CD14-positive monocyte (primary cell): ENCODE measurements around the gene SPATA12. TPM values are rescaled to one million over a fixed set of nuclear protein-coding genes. Genes with fewer than 3 reads are reported as not detected.

Experiments used
- DNase-seq, 3 donors: peaks; one replicate each; pipeline ENCODE4 v3.0.0-alpha.2; 2011 to 2022
- H2AFZ ChIP-seq: 2 replicates; pipeline ENCODE4 v1.6.0; 2012; ENCODE audit warnings: mild to moderate bottlenecking, low read depth, low read length, inconsistent platforms; ENCODE audit not compliant: insufficient read depth, poor library complexity, severe bottlenecking
- H3K27ac ChIP-seq, 2 donors: 1 replicate in 1 of 2; 2 replicates in 1 of 2; pipeline ENCODE4 v1.5.1; 2012 to 2013; ENCODE audit warnings: low read length in 2 of 2, control low read depth in 1 of 2, inconsistent platforms in 1 of 2, low read depth in 1 of 2, mild to moderate bottlenecking in 1 of 2
- H3K27me3 ChIP-seq, 2 donors: one replicate each; pipeline versions ENCODE4 v1.6.0 to v1.6.1; 2011 to 2013; ENCODE audit warnings: low read length in 2 of 2; ENCODE audit not compliant: control insufficient read depth in 2 of 2, insufficient read depth in 2 of 2
- H3K36me3 ChIP-seq, 2 donors: replicated peaks in 1 of 2; 1 replicate in 1 of 2; 2 replicates in 1 of 2; pipeline versions ENCODE4 v1.5.1 to v1.6.1; 2012 to 2013; ENCODE audit warnings: low read length in 2 of 2, control low read depth in 1 of 2, inconsistent platforms in 1 of 2, mild to moderate bottlenecking in 1 of 2; ENCODE audit not compliant: insufficient read depth in 2 of 2, control insufficient read depth in 1 of 2
- H3K4me1 ChIP-seq, 2 donors: 1 replicate in 1 of 2; 2 replicates in 1 of 2; pipeline versions ENCODE4 v1.5.1 to v1.6.1; 2012 to 2013; ENCODE audit warnings: low read length in 2 of 2, control low read depth in 1 of 2, inconsistent platforms in 1 of 2, mild to moderate bottlenecking in 1 of 2, moderate library complexity in 1 of 2; ENCODE audit not compliant: insufficient read depth in 2 of 2, control insufficient read depth in 1 of 2
- H3K4me2 ChIP-seq: replicated peaks from 2 replicates; pipeline ENCODE3; 2012; ENCODE audit warnings: low read length, moderate library complexity, mild to moderate bottlenecking; ENCODE audit not compliant: poor library complexity, severe bottlenecking; ENCODE audit errors: extremely low read depth
- H3K4me3 ChIP-seq, 3 experiments: fragments of 200-600 bp in 1 of 3; sonication (generic) in 1 of 3; replicated peaks in 1 of 3; 1 replicate in 2 of 3; 2 replicates in 1 of 3; pipeline ENCODE4 v1.5.1; 2011 to 2013; ENCODE audit warnings: low read length in 3 of 3, mild to moderate bottlenecking in 3 of 3, control low read depth in 2 of 3, low read depth in 2 of 3, inconsistent platforms in 1 of 3, moderate library complexity in 1 of 3
- H3K79me2 ChIP-seq: 2 replicates; pipeline ENCODE4 v1.6.0; 2012; ENCODE audit warnings: mild to moderate bottlenecking, control low read depth, inconsistent platforms, low read length, moderate library complexity; ENCODE audit not compliant: insufficient read depth
- H3K9ac ChIP-seq: 2 replicates; pipeline ENCODE4 v1.6.0; 2017; ENCODE audit warnings: low read length, mild to moderate bottlenecking; ENCODE audit not compliant: insufficient read depth, poor library complexity, severe bottlenecking
- H3K9me3 ChIP-seq, 2 donors: replicated peaks in 1 of 2; 1 replicate in 1 of 2; 2 replicates in 1 of 2; pipeline versions ENCODE4 v1.5.1 to v1.6.1; 2012 to 2013; ENCODE audit warnings: low read length in 2 of 2, control low read depth in 1 of 2; ENCODE audit not compliant: control insufficient read depth in 1 of 2, insufficient read depth in 1 of 2
- H4K20me1 ChIP-seq: 2 replicates; pipeline ENCODE4 v1.6.0; 2012; ENCODE audit warnings: mild to moderate bottlenecking, low read length, control low read depth, moderate library complexity; ENCODE audit not compliant: insufficient read depth
- H3K27ac Mint-ChIP-seq, 7 donors: one replicate each; pipeline ENCODE4 v1.8.0; 2020; ENCODE audit warnings: mild to moderate bottlenecking in 7 of 7, mixed read lengths in 7 of 7, moderate library complexity in 6 of 7, inconsistent platforms in 2 of 7
- H3K27me3 Mint-ChIP-seq, 3 donors: one replicate each; pipeline ENCODE4 v1.8.0; 2021 to 2022; ENCODE audit warnings: low read depth in 3 of 3, mild to moderate bottlenecking in 3 of 3, mixed read lengths in 3 of 3, moderate library complexity in 3 of 3, inconsistent platforms in 1 of 3
- H3K36me3 Mint-ChIP-seq, 2 donors: one replicate each; pipeline ENCODE4 v1.8.0; 2020; ENCODE audit warnings: mixed read lengths in 2 of 2, inconsistent platforms in 1 of 2, mild to moderate bottlenecking in 1 of 2
- H3K4me1 Mint-ChIP-seq: one replicate; pipeline ENCODE4 v1.8.0; 2020; ENCODE audit warnings: mild to moderate bottlenecking, mixed read lengths
- H3K4me3 Mint-ChIP-seq, 2 donors: one replicate each; pipeline ENCODE4 v1.8.0; 2020; ENCODE audit warnings: mild to moderate bottlenecking in 2 of 2, mixed read lengths in 2 of 2, moderate library complexity in 1 of 2
- H3K9me3 Mint-ChIP-seq, 7 donors: one replicate each; pipeline ENCODE4 v1.8.0; 2020 to 2022; ENCODE audit warnings: mixed read lengths in 7 of 7, mild to moderate bottlenecking in 6 of 7, moderate library complexity in 6 of 7, inconsistent platforms in 2 of 7
- CTCF ChIP-seq: fragments of 200-600 bp; IDR thresholded peaks from one replicate; pipeline ENCODE4 v1.8.0; 2022; ENCODE audit warnings: antibody characterized with exemption, mild to moderate bottlenecking
- WGBS: methylation state at CpG from one replicate; pipeline ENCODE4 v1.1.5; 2013; ENCODE audit warnings: missing lambda C conversion rate; ENCODE audit not compliant: insufficient coverage; 5-methylcytosine and 5-hydroxymethylcytosine counted together
- intact Hi-C, 2 donors: fragments of 100-400 bp; cut with micrococcal nuclease; formaldehyde crosslinking; loops; one replicate each; pipeline versions ENCODE4 v1.15.0 to v1.15.1; 2023
- polyA plus RNA-seq, 3 donors: library from polyadenylated mRNA; depleted of rRNA in 1 of 3; unstranded in 2 of 3; stranded (reverse) in 1 of 3; fragments of 300-500 nt in 2 of 3; fragments of >200 nt in 1 of 3; fragmentation: Illumina TruSeq in 2 of 3; gene quantifications; 1 replicate in 2 of 3; 2 replicates in 1 of 3; pipeline ENCODE4 v1.2.3, GENCODE V29; 2012 to 2021

Gene SPATA12
- polyA plus RNA-seq, 3 donors, result 0.07 to 0.16 (median 0.10) TPM

- H3K36me3 Mint-ChIP-seq, result peaks cover 0 to 3% of the 10 kb centered on the region in 2 donors
- peak; percentile 87 to 97 (median 90) for DNase-seq
- no peak overlapping the region for H3K9ac ChIP-seq
Observed at GRCh38 chr3:57068437-57069089, 8.1 kb downstream of the SPATA12 start.

GRCh38 chr3:57069503-57069902, 9.0 kb downstream of the SPATA12 start:
- Mint-ChIP-seq H3K36me3 (peaks cover 0 to 1% of the 10 kb centered on the region in 2 donors), H3K4me3 (no peak overlapping the region), H3K27ac (peak overlapping the region in 2 of 7 donors; percentile 7 to 60), H3K27me3 (peaks cover 0 to 3% (median 3%) of the 10 kb centered on the region in 3 donors), H3K4me1 (peaks cover 27% of the 10 kb centered on the region), H3K9me3 (peaks cover 0 to 5% (median 0%) of the 10 kb centered on the region in 7 donors)
- no peak for TF ChIP-seq CTCF
- Histone ChIP-seq H3K9me3 (no peaks in the 10 kb centered on the region), H3K4me3 (no peak overlapping the region), H3K9ac (no peak overlapping the region), H3K27me3 (no peaks in the 10 kb centered on the region), H3K4me2 (no peak overlapping the region), H3K79me2 (no peaks in the 10 kb centered on the region), H3K4me1 (peaks cover 20 to 28% of the 10 kb centered on the region in 2 donors), H4K20me1 (no peaks in the 10 kb centered on the region), H3K27ac (no peak overlapping the region), H2AFZ (no peak overlapping the region), H3K36me3 (no peaks in the 10 kb centered on the region)
- intact Hi-C loops, result no loop called here
- DNase-seq, result no peak
- WGBS, result 75% methylated on average over 2 of the region's 6 CpGs

More at GRCh38 chr3:57068437-57069089, 8.1 kb downstream of the SPATA12 start:
- H3K79me2 ChIP-seq, result no peaks in the 10 kb centered on the region
- H3K36me3 ChIP-seq, result no peaks in the 10 kb centered on the region
- peaks cover 29 to 37% of the 10 kb centered on the region in 2 donors for H3K4me1 ChIP-seq
- Mint-ChIP-seq H3K27ac (peak overlapping the region; percentile 74 to 91 (median 83)), H3K4me3 (peak overlapping the region in 1 of 2 donors; percentile 30), H3K4me1 (peaks cover 33% of the 10 kb centered on the region), H3K27me3 (peaks cover 0 to 3% (median 2%) of the 10 kb centered on the region in 3 donors), H3K9me3 (peaks cover 0 to 5% (median 0%) of the 10 kb centered on the region in 7 donors)
- no peaks in the 10 kb centered on the region for H4K20me1 ChIP-seq
- H3K27me3 ChIP-seq, result no peaks in the 10 kb centered on the region
- no peak overlapping the region for H2AFZ ChIP-seq
- no peak for TF ChIP-seq CTCF
- WGBS, result 33% methylated on average over 1 of the region's 11 CpGs
- no peaks in the 10 kb centered on the region for H3K9me3 ChIP-seq
- peak overlapping the region in 1 of 2 donors; percentile 65 for H3K27ac ChIP-seq
- no peak overlapping the region for H3K4me3 ChIP-seq
- H3K4me2 ChIP-seq, result peak overlapping the region; percentile 27
- intact Hi-C loops, result no loop called here
